HL-60 (cell line): ENCODE measurements around the gene KCNAB1.

Source experiments
- GABPA ChIP-seq: IDR thresholded peaks from 2 replicates; pipeline ENCODE4 v1.6.1; 2012; ENCODE audit warnings: low read depth
- POLR2AphosphoS5 ChIP-seq: IDR thresholded peaks from 2 replicates; pipeline ENCODE4 v1.6.1; 2012; ENCODE audit warnings: low read depth
- TF ChIP-seq, protein P1 (sequence below): IDR thresholded peaks from one replicate; pipeline ENCODE4 v1.5.1; 2011; ENCODE audit warnings: low read length, control low read depth, inconsistent platforms; ENCODE audit not compliant: insufficient read depth
- TF ChIP-seq, protein P2 (sequence below): IDR thresholded peaks from 2 replicates; pipeline ENCODE4 v1.6.1; 2012; ENCODE audit warnings: low read depth; ENCODE audit not compliant: insufficient replicate concordance

GRCh38 chr3:156383441-156384025 lies 263.2 kb downstream of the KCNAB1 start:
- TF ChIP-seq POLR2AphosphoS5 (no peak), GABPA (no peak)
- TF ChIP-seq, protein P1, sequence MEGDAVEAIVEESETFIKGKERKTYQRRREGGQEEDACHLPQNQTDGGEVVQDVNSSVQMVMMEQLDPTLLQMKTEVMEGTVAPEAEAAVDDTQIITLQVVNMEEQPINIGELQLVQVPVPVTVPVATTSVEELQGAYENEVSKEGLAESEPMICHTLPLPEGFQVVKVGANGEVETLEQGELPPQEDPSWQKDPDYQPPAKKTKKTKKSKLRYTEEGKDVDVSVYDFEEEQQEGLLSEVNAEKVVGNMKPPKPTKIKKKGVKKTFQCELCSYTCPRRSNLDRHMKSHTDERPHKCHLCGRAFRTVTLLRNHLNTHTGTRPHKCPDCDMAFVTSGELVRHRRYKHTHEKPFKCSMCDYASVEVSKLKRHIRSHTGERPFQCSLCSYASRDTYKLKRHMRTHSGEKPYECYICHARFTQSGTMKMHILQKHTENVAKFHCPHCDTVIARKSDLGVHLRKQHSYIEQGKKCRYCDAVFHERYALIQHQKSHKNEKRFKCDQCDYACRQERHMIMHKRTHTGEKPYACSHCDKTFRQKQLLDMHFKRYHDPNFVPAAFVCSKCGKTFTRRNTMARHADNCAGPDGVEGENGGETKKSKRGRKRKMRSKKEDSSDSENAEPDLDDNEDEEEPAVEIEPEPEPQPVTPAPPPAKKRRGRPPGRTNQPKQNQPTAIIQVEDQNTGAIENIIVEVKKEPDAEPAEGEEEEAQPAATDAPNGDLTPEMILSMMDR: no peak
- TF ChIP-seq, protein P2, sequence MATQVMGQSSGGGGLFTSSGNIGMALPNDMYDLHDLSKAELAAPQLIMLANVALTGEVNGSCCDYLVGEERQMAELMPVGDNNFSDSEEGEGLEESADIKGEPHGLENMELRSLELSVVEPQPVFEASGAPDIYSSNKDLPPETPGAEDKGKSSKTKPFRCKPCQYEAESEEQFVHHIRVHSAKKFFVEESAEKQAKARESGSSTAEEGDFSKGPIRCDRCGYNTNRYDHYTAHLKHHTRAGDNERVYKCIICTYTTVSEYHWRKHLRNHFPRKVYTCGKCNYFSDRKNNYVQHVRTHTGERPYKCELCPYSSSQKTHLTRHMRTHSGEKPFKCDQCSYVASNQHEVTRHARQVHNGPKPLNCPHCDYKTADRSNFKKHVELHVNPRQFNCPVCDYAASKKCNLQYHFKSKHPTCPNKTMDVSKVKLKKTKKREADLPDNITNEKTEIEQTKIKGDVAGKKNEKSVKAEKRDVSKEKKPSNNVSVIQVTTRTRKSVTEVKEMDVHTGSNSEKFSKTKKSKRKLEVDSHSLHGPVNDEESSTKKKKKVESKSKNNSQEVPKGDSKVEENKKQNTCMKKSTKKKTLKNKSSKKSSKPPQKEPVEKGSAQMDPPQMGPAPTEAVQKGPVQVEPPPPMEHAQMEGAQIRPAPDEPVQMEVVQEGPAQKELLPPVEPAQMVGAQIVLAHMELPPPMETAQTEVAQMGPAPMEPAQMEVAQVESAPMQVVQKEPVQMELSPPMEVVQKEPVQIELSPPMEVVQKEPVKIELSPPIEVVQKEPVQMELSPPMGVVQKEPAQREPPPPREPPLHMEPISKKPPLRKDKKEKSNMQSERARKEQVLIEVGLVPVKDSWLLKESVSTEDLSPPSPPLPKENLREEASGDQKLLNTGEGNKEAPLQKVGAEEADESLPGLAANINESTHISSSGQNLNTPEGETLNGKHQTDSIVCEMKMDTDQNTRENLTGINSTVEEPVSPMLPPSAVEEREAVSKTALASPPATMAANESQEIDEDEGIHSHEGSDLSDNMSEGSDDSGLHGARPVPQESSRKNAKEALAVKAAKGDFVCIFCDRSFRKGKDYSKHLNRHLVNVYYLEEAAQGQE: no peak
